Kidney (tissue), 14 donors: ENCODE data around the gene PDZD2. TPM values are rescaled to one million over a fixed set of nuclear protein-coding genes. Genes with fewer than 3 reads are reported as not detected.

ENCODE experiments used
- DNase-seq, 5 donors: peaks; one replicate each; pipeline ENCODE4 v3.0.0-alpha.2; 2013 to 2020
- FAIRE-seq: peaks from 2 replicates; lab custom pipeline; 2012; peaks lifted over from hg19 to GRCh38; lab: Jason Lieb, UNC
- H3K27ac ChIP-seq, 2 donors: one replicate each; pipeline ENCODE4 v1.7.0; 2013; ENCODE audit warnings: low read depth in 2 of 2, low read length in 2 of 2, inconsistent platforms in 1 of 2
- H3K27me3 ChIP-seq: one replicate; pipeline ENCODE4 v1.7.1; 2013; ENCODE audit warnings: low read length, inconsistent platforms; ENCODE audit not compliant: control insufficient read depth, insufficient read depth
- H3K36me3 ChIP-seq, 3 donors: one replicate each; pipeline versions ENCODE4 v1.7.0 to v1.7.1; 2013; ENCODE audit warnings: low read length in 3 of 3, control low read depth in 1 of 3, inconsistent platforms in 1 of 3; ENCODE audit not compliant: insufficient read depth in 3 of 3, control insufficient read depth in 2 of 3
- H3K4me1 ChIP-seq, 3 donors: one replicate each; pipeline versions ENCODE4 v1.7.0 to v1.7.1; 2013; ENCODE audit warnings: low read length in 3 of 3, inconsistent platforms in 1 of 3, low read depth in 1 of 3; ENCODE audit not compliant: control insufficient read depth in 2 of 3, insufficient read depth in 2 of 3
- H3K4me3 ChIP-seq, 3 donors: one replicate each; pipeline versions ENCODE4 v1.7.0 to v1.8.1; 2013; ENCODE audit warnings: low read length in 3 of 3, control low read depth in 1 of 3, inconsistent platforms in 1 of 3
- H3K9ac ChIP-seq, 3 donors: one replicate each; pipeline versions ENCODE4 v1.7.0 to v1.7.1; 2013; ENCODE audit warnings: low read length in 3 of 3, control low read depth in 1 of 3, inconsistent platforms in 1 of 3
- H3K9me3 ChIP-seq, 3 donors: one replicate each; pipeline versions ENCODE4 v1.7.0 to v1.7.1; 2013; ENCODE audit warnings: low read length in 3 of 3, control low read depth in 1 of 3, inconsistent platforms in 1 of 3; ENCODE audit not compliant: control insufficient read depth in 2 of 3, insufficient read depth in 1 of 3
- CTCF ChIP-seq: IDR thresholded peaks from 3 replicates; pipeline ENCODE4 v1.5.1; 2012; ENCODE audit warnings: mild to moderate bottlenecking, moderate library complexity, borderline replicate concordance; ENCODE audit not compliant: insufficient read depth; ENCODE audit errors: extremely low read depth
- intact Hi-C: fragments of 100-400 bp; cut with DNase I; formaldehyde crosslinking; loops from one replicate; pipeline ENCODE4 v1.11.1; 2022
- polyA plus RNA-seq: library from polyadenylated mRNA; stranded (reverse); fragments of 350-450 nt; fragmentation: Illumina TruSeq; extraction: RNeasy Lipid Tissue Mini Kit (QIAGEN cat#74804); gene quantifications from one replicate; pipeline ENCODE4 v1.2.3, GENCODE V29; 2014; ENCODE audit warnings: low read depth, low replicate concordance; ENCODE audit not compliant: insufficient read depth
- total RNA-seq: library from RNA; stranded (reverse); fragmentation: NEBNext Ultra II Directional; extraction: Animal tissue kit (Norgen Biotek cat#: 25700); gene quantifications from one replicate; pipeline ENCODE4 v1.2.1, GENCODE V29; 2021
- donor health status: control.
- donor health status: control.
- donor health status: control.
- donor health status: control.
- donor health status: control.
- donor health status: DM: yes; HTN: yes; CAD: no.
- donor health status: Normal renal cell carcinoma (clear cell type).

PDZD2 gene
- total and polyA plus RNA-seq, 2 donors from 2014 or later: 6.2 to 14.8 TPM

GRCh38 chr5:32083981-32084430 is 445.1 kb downstream of the PDZD2 start:
- DNase-seq: no peak
- FAIRE-seq: no peak
- H3K9ac ChIP-seq: no peak overlapping the region
- H3K36me3 ChIP-seq: peaks cover 0 to 9% (median 0%) of the 10 kb centered on the region in 3 donors
- TF ChIP-seq CTCF: no peak
- H3K27me3 ChIP-seq: no peaks in the 10 kb centered on the region
- H3K9me3 ChIP-seq: no peaks in the 10 kb centered on the region
- H3K27ac ChIP-seq: no peak overlapping the region
- intact Hi-C loops: no loop called here
- H3K4me1 ChIP-seq: no peaks in the 10 kb centered on the region
- H3K4me3 ChIP-seq: no peak overlapping the region

- no peaks in the 10 kb centered on the region for H3K9me3 ChIP-seq
- H3K27me3 ChIP-seq: no peaks in the 10 kb centered on the region
- peaks cover 0 to 11% (median 0%) of the 10 kb centered on the region in 3 donors for H3K36me3 ChIP-seq
- intact Hi-C loops: no loop called here
- TF ChIP-seq CTCF: no peak
- FAIRE-seq (no peak), DNase-seq (no peak)
- H3K4me3 ChIP-seq: no peak overlapping the region
- no peaks in the 10 kb centered on the region for H3K4me1 ChIP-seq
- no peak overlapping the region for H3K9ac ChIP-seq
- H3K27ac ChIP-seq: no peak overlapping the region
Observed at GRCh38 chr5:32087086-32088082, 448.5 kb downstream of the PDZD2 start.

- FAIRE-seq (no peak), DNase-seq (no peak)
- intact Hi-C loops: no loop called here
- TF ChIP-seq CTCF: no peak
- H3K4me1 ChIP-seq: peaks cover 0 to 4% (median 0%) of the 10 kb centered on the region in 3 donors
- H3K9me3 ChIP-seq: no peaks in the 10 kb centered on the region
- no peak overlapping the region for H3K27ac ChIP-seq
- H3K9ac ChIP-seq: no peak overlapping the region
- no peak overlapping the region for H3K4me3 ChIP-seq
- no peaks in the 10 kb centered on the region for H3K27me3 ChIP-seq
- H3K36me3 ChIP-seq: peaks cover 0 to 11% (median 0%) of the 10 kb centered on the region in 3 donors
Observed at GRCh38 chr5:32088214-32088613, 449.3 kb downstream of the PDZD2 start.
